Measurements from ENCODE around the gene JTB. TPM values are rescaled to one million over a fixed set of nuclear protein-coding genes. Genes with fewer than 3 reads are reported as not detected.

The JTB gene
- polyA plus RNA-seq, 1 donor from 2014 or later, result 257 TPM

- no peak overlapping the region for H3K27ac ChIP-seq (ENCODE audit: low read length)
- no peaks in the 10 kb centered on the region for H3F3A ChIP-seq (ENCODE audit: insufficient read depth, low read length, poor library complexity, severe bottlenecking)
- H3K27me3 ChIP-seq (ENCODE audit: insufficient read depth, low read depth, low read length), result no peaks in the 10 kb centered on the region
- H4K20me1 ChIP-seq (ENCODE audit: insufficient read depth), result no peaks in the 10 kb centered on the region
- no peak overlapping the region for H3K4me3 ChIP-seq (ENCODE audit: low read length)
- no peaks in the 10 kb centered on the region for H3K9me3 ChIP-seq (ENCODE audit: low read length)
- H3K9me2 ChIP-seq (ENCODE audit: insufficient read depth, low read length), result no peaks in the 10 kb centered on the region
- H3K4me2 ChIP-seq (ENCODE audit: low read length), result no peak overlapping the region
- TF ChIP-seq CTCF (IDR thresholded peaks at IDR 0.05; ENCODE audit: poor library complexity, severe bottlenecking), result no peak
- H3K79me2 ChIP-seq (replicated peaks; ENCODE audit: insufficient read depth, low read length), result no peaks in the 10 kb centered on the region
- H3K9ac ChIP-seq (ENCODE audit: low read length), result no peak overlapping the region
- no peaks in the 10 kb centered on the region for H3K36me3 ChIP-seq (ENCODE audit: insufficient read depth, low read length)
- H2AFZ ChIP-seq (ENCODE audit: low read depth, low read length), result no peak overlapping the region
These were observed 43.5 kb downstream of the JTB start for GRCh38 chr1:153933955-153934354.

- H3F3A ChIP-seq (ENCODE audit: insufficient read depth, low read length, poor library complexity, severe bottlenecking), result no peaks in the 10 kb centered on the region
- no peaks in the 10 kb centered on the region for H3K36me3 ChIP-seq (ENCODE audit: insufficient read depth, low read length)
- no peaks in the 10 kb centered on the region for H4K20me1 ChIP-seq (ENCODE audit: insufficient read depth)
- no peaks in the 10 kb centered on the region for H3K27me3 ChIP-seq (ENCODE audit: insufficient read depth, low read depth, low read length)
- H3K9ac ChIP-seq (ENCODE audit: low read length), result no peak overlapping the region
- H3K79me2 ChIP-seq (replicated peaks; ENCODE audit: insufficient read depth, low read length), result no peaks in the 10 kb centered on the region
- TF ChIP-seq EP300 (conservative IDR thresholded peaks at IDR 0.05; ENCODE audit: poor library complexity, severe bottlenecking) (no peak), TAF1 (IDR thresholded peaks at IDR 0.05; ENCODE audit: low read depth) (no peak)
- no peak overlapping the region for H3K4me2 ChIP-seq (ENCODE audit: low read length)
- H2AFZ ChIP-seq (ENCODE audit: low read depth, low read length), result no peak overlapping the region
- H3K27ac ChIP-seq (ENCODE audit: low read length), result no peak overlapping the region
- H3K9me3 ChIP-seq (ENCODE audit: low read length), result no peaks in the 10 kb centered on the region
- no peak overlapping the region for H3K4me3 ChIP-seq (ENCODE audit: low read length)
- no peaks in the 10 kb centered on the region for H3K9me2 ChIP-seq (ENCODE audit: insufficient read depth, low read length)
These were observed 44.0 kb downstream of the JTB start for GRCh38 chr1:153933430-153933829.

GRCh38 chr1:153932156-153933131 lies 45.0 kb downstream of the JTB start:
- TF ChIP-seq CTCF (IDR thresholded peaks at IDR 0.05; ENCODE audit: poor library complexity, severe bottlenecking) (no peak), EZH2 (IDR thresholded peaks at IDR 0.05; ENCODE audit: borderline replicate concordance, insufficient read depth, low read length, poor library complexity, severe bottlenecking) (no peak), SMC3 (conservative IDR thresholded peaks at IDR 0.05; ENCODE audit: poor library complexity) (no peak), RAD21 (conservative IDR thresholded peaks at IDR 0.05) (no peak), REST (IDR thresholded peaks at IDR 0.05; ENCODE audit: borderline replicate concordance) (no peak), TAF1 (IDR thresholded peaks at IDR 0.05; ENCODE audit: low read depth) (no peak)
- H3K4me2 ChIP-seq (ENCODE audit: low read length), result no peak overlapping the region
- no peak overlapping the region for H3K9ac ChIP-seq (ENCODE audit: low read length)
- no peaks in the 10 kb centered on the region for H4K20me1 ChIP-seq (ENCODE audit: insufficient read depth)
- H3K27ac ChIP-seq (ENCODE audit: low read length), result no peak overlapping the region
- H3K9me3 ChIP-seq (ENCODE audit: low read length), result no peaks in the 10 kb centered on the region
- H3K79me2 ChIP-seq (replicated peaks; ENCODE audit: insufficient read depth, low read length), result no peaks in the 10 kb centered on the region
- no peaks in the 10 kb centered on the region for H3K36me3 ChIP-seq (ENCODE audit: insufficient read depth, low read length)
- no peaks in the 10 kb centered on the region for H3K9me2 ChIP-seq (ENCODE audit: insufficient read depth, low read length)
- H2AFZ ChIP-seq (ENCODE audit: low read depth, low read length), result no peak overlapping the region
- no peaks in the 10 kb centered on the region for H3F3A ChIP-seq (ENCODE audit: insufficient read depth, low read length, poor library complexity, severe bottlenecking)
- no peak overlapping the region for H3K4me3 ChIP-seq (ENCODE audit: low read length)
- no peaks in the 10 kb centered on the region for H3K27me3 ChIP-seq (ENCODE audit: insufficient read depth, low read depth, low read length)

All from neural cell (in vitro differentiated cells).